Measurements from ENCODE around the gene KRT16.
"Not testable (repeated sequence)": the region's sequence is repeated elsewhere in the genome, so short reads cannot be mapped to it uniquely, and the experiment has no call there.

The KRT16 gene

GRCh38 chr17:41631025-41631897 is 18.7 kb upstream of the KRT16 start:
- no peak overlapping the region for H3K4me3 ChIP-seq (ENCODE audit: low read length)
- H3K27ac ChIP-seq (ENCODE audit: low read depth, low read length), result no peak overlapping the region
- no peaks in the 10 kb centered on the region for H3F3A ChIP-seq (ENCODE audit: control insufficient read depth, insufficient read depth)
- H3K4me1 ChIP-seq (ENCODE audit: control insufficient read depth, low read length), result no peaks in the 10 kb centered on the region
- H3K27me3 ChIP-seq (ENCODE audit: control insufficient read depth, low read length), result no peaks in the 10 kb centered on the region
- H3K79me2 ChIP-seq (ENCODE audit: control insufficient read depth, low read length), result no peaks in the 10 kb centered on the region
- H3K9me2 ChIP-seq (replicated peaks; ENCODE audit: control insufficient read depth, low read length), result no peaks in the 10 kb centered on the region
- H4K20me1 ChIP-seq (ENCODE audit: control insufficient read depth, insufficient read depth, low read depth, low read length), result no peaks in the 10 kb centered on the region
- H3K9me3 ChIP-seq (ENCODE audit: control insufficient read depth, insufficient read depth, low read length), result no peaks in the 10 kb centered on the region; the same call in 1 of the 2 replicates
- H3K36me3 ChIP-seq (ENCODE audit: control insufficient read depth, low read length), result no peaks in the 10 kb centered on the region
- TF ChIP-seq CTCF (IDR thresholded peaks at IDR 0.05; ENCODE audit: low read depth, low read length, poor library complexity, severe bottlenecking) (no peak), EZH2phosphoT487 (IDR thresholded peaks at IDR 0.05; ENCODE audit: borderline replicate concordance, low read length) (no peak)
- H3K4me2 ChIP-seq (ENCODE audit: low read length), result no peak overlapping the region

- H4K20me1 ChIP-seq (ENCODE audit: control insufficient read depth, insufficient read depth, low read depth, low read length), result no peaks in the 10 kb centered on the region
- no peaks in the 10 kb centered on the region for H3K79me2 ChIP-seq (ENCODE audit: control insufficient read depth, low read length)
- no peak for TF ChIP-seq CTCF (IDR thresholded peaks at IDR 0.05; ENCODE audit: low read depth, low read length, poor library complexity, severe bottlenecking)
- TF ChIP-seq EZH2phosphoT487 (IDR thresholded peaks at IDR 0.05; ENCODE audit: borderline replicate concordance, low read length), result no peak
- no peaks in the 10 kb centered on the region for H3K36me3 ChIP-seq (ENCODE audit: control insufficient read depth, low read length)
- H3K27ac ChIP-seq (ENCODE audit: low read depth, low read length), result no peak overlapping the region
- H3K4me3 ChIP-seq (ENCODE audit: low read length), result no peak overlapping the region
- no peaks in the 10 kb centered on the region for H3F3A ChIP-seq (ENCODE audit: control insufficient read depth, insufficient read depth)
- H3K9me2 ChIP-seq (replicated peaks; ENCODE audit: control insufficient read depth, low read length), result no peaks in the 10 kb centered on the region
- H3K27me3 ChIP-seq (ENCODE audit: control insufficient read depth, low read length), result no peaks in the 10 kb centered on the region
- no peak overlapping the region for H3K4me2 ChIP-seq (ENCODE audit: low read length)
- H3K4me1 ChIP-seq (ENCODE audit: control insufficient read depth, low read length), result no peaks in the 10 kb centered on the region
- no peaks in the 10 kb centered on the region; the same call in 1 of the 2 replicates for H3K9me3 ChIP-seq (ENCODE audit: control insufficient read depth, insufficient read depth, low read length)
These were observed 17.5 kb upstream of the KRT16 start for GRCh38 chr17:41629826-41630670.

- TF ChIP-seq EZH2phosphoT487 (IDR thresholded peaks at IDR 0.05; ENCODE audit: borderline replicate concordance, low read length) (no peak), CTCF (IDR thresholded peaks at IDR 0.05; ENCODE audit: low read depth, low read length, poor library complexity, severe bottlenecking) (no peak)
- Histone ChIP-seq H3K4me2 (ENCODE audit: low read length) (no peak overlapping the region), H4K20me1 (ENCODE audit: control insufficient read depth, insufficient read depth, low read depth, low read length) (no peaks in the 10 kb centered on the region), H3K9me2 (replicated peaks; ENCODE audit: control insufficient read depth, low read length) (no peaks in the 10 kb centered on the region), H3K27ac (ENCODE audit: low read depth, low read length) (no peak overlapping the region), H3K36me3 (ENCODE audit: control insufficient read depth, low read length) (no peaks in the 10 kb centered on the region), H3K4me3 (ENCODE audit: low read length) (no peak overlapping the region), H3K9me3 (ENCODE audit: control insufficient read depth, insufficient read depth, low read length) (no peaks in the 10 kb centered on the region; the same call in 1 of the 2 replicates), H3F3A (ENCODE audit: control insufficient read depth, insufficient read depth) (no peaks in the 10 kb centered on the region), H3K27me3 (ENCODE audit: control insufficient read depth, low read length) (no peaks in the 10 kb centered on the region), H3K79me2 (ENCODE audit: control insufficient read depth, low read length) (no peaks in the 10 kb centered on the region), H3K4me1 (ENCODE audit: control insufficient read depth, low read length) (no peaks in the 10 kb centered on the region)
These were observed 16.7 kb upstream of the KRT16 start for GRCh38 chr17:41629316-41629715.

- not testable (repeated sequence) for H3K9me2 ChIP-seq (replicated peaks; ENCODE audit: control insufficient read depth, low read length); H3K4me1 ChIP-seq (ENCODE audit: control insufficient read depth, low read length); H3K9me3 ChIP-seq (ENCODE audit: control insufficient read depth, insufficient read depth, low read length); H3F3A ChIP-seq (ENCODE audit: control insufficient read depth, insufficient read depth); H3K27me3 ChIP-seq (ENCODE audit: control insufficient read depth, low read length); H3K4me2 ChIP-seq (ENCODE audit: low read length); H3K4me3 ChIP-seq (ENCODE audit: low read length); H4K20me1 ChIP-seq (ENCODE audit: control insufficient read depth, insufficient read depth, low read depth, low read length); H3K27ac ChIP-seq (ENCODE audit: low read depth, low read length); H3K36me3 ChIP-seq (ENCODE audit: control insufficient read depth, low read length); H3K79me2 ChIP-seq (ENCODE audit: control insufficient read depth, low read length)
These were observed 16.2 kb upstream of the KRT16 start for GRCh38 chr17:41628621-41629255.

GRCh38 chr17:41628073-41628370 is 15.5 kb upstream of the KRT16 start:
- not testable (repeated sequence) for H3K4me1 ChIP-seq (ENCODE audit: control insufficient read depth, low read length); H3K4me3 ChIP-seq (ENCODE audit: low read length); H3K79me2 ChIP-seq (ENCODE audit: control insufficient read depth, low read length); H3K36me3 ChIP-seq (ENCODE audit: control insufficient read depth, low read length); H3K27ac ChIP-seq (ENCODE audit: low read depth, low read length); H4K20me1 ChIP-seq (ENCODE audit: control insufficient read depth, insufficient read depth, low read depth, low read length); H3K9me2 ChIP-seq (replicated peaks; ENCODE audit: control insufficient read depth, low read length); H3K4me2 ChIP-seq (ENCODE audit: low read length); H3K9me3 ChIP-seq (ENCODE audit: control insufficient read depth, insufficient read depth, low read length); H3F3A ChIP-seq (ENCODE audit: control insufficient read depth, insufficient read depth); H3K27me3 ChIP-seq (ENCODE audit: control insufficient read depth, low read length)

Data from DOHH2 (cell line).